Keratinocyte (primary cell): ENCODE measurements around the gene HGF. TPM values are rescaled to one million over a fixed set of nuclear protein-coding genes. Genes with fewer than 3 reads are reported as not detected.

Experiments used
- DNase-seq: peaks from one replicate; pipeline ENCODE4 v3.0.0-alpha.2; 2011; ENCODE audit warnings: low read depth, missing footprints, low spot score
- FAIRE-seq: peaks from 2 replicates; lab custom pipeline; 2011; peaks lifted over from hg19 to GRCh38; lab: Jason Lieb, UNC
- H2AFZ ChIP-seq: 2 replicates; pipeline ENCODE4 v1.6.0; 2012; ENCODE audit warnings: low read length, control low read depth, inconsistent platforms; ENCODE audit not compliant: control insufficient read depth
- H3K27ac ChIP-seq: 2 replicates; pipeline ENCODE4 v1.5.1; 2011; ENCODE audit warnings: low read length; ENCODE audit not compliant: control insufficient read depth, insufficient read depth
- H3K27me3 ChIP-seq: 3 replicates; pipeline ENCODE4 v1.6.0; 2011; ENCODE audit warnings: low read length; ENCODE audit not compliant: control insufficient read depth, insufficient read depth; ENCODE audit errors: extremely low read depth
- H3K36me3 ChIP-seq, 2 experiments: 2 replicates in 1 of 2; 3 replicates in 1 of 2; pipeline ENCODE4 v1.5.1; 2011; ENCODE audit warnings: low read length in 2 of 2, mild to moderate bottlenecking in 1 of 2; ENCODE audit not compliant: control insufficient read depth in 2 of 2, insufficient read depth in 2 of 2; ENCODE audit errors: extremely low read depth in 1 of 2
- H3K4me1 ChIP-seq: 3 replicates; pipeline ENCODE4 v1.5.1; 2011; ENCODE audit warnings: low read length; ENCODE audit not compliant: control insufficient read depth, insufficient read depth; ENCODE audit errors: extremely low read depth
- H3K4me2 ChIP-seq: 3 replicates; pipeline ENCODE4 v1.6.0; 2011; ENCODE audit warnings: low read depth, low read length; ENCODE audit not compliant: control insufficient read depth, insufficient read depth; ENCODE audit errors: extremely low read depth
- H3K4me3 ChIP-seq, 3 experiments: fragments of 200-600 bp in 1 of 3; sonication (generic) in 1 of 3; 2 replicates in 2 of 3; 3 replicates in 1 of 3; pipeline ENCODE4 v1.5.1; 2011 to 2016; ENCODE audit warnings: low read length in 3 of 3, mild to moderate bottlenecking in 3 of 3, control low read depth in 2 of 3, inconsistent platforms in 1 of 3, low read depth in 1 of 3, mixed read lengths in 1 of 3, mixed run types in 1 of 3, moderate library complexity in 1 of 3; ENCODE audit not compliant: control insufficient read depth in 2 of 3, insufficient read depth in 2 of 3; ENCODE audit errors: extremely low read depth in 1 of 3
- H3K79me2 ChIP-seq: 2 replicates; pipeline ENCODE4 v1.6.0; 2012; ENCODE audit warnings: low read length; ENCODE audit not compliant: control insufficient read depth, insufficient read depth
- H3K9ac ChIP-seq: 3 replicates; pipeline ENCODE4 v1.6.0; 2011; ENCODE audit warnings: low read length; ENCODE audit not compliant: control insufficient read depth, insufficient read depth; ENCODE audit errors: extremely low read depth
- H3K9me1 ChIP-seq: 3 replicates; pipeline ENCODE4 v1.6.0; 2011; ENCODE audit warnings: low read length; ENCODE audit not compliant: control insufficient read depth, insufficient read depth; ENCODE audit errors: extremely low read depth
- H3K9me3 ChIP-seq: 2 replicates; pipeline ENCODE4 v1.5.1; 2012; ENCODE audit warnings: low read depth, low read length; ENCODE audit not compliant: control insufficient read depth
- H4K20me1 ChIP-seq: 3 replicates; pipeline ENCODE4 v1.6.0; 2011; ENCODE audit warnings: low read length; ENCODE audit not compliant: control insufficient read depth, insufficient read depth; ENCODE audit errors: extremely low read depth
- EZH2 ChIP-seq: IDR thresholded peaks from one replicate; pipeline ENCODE4 v1.6.1; 2012; ENCODE audit warnings: inconsistent platforms, mild to moderate bottlenecking, low read length, moderate library complexity
- dilution Hi-C: fragments of 300-500 bp; cut with MboI; formaldehyde crosslinking; loops from one replicate; pipeline ENCODE4 v1.7.0; 2020; ENCODE audit warnings: low sequenced_read_pairs; ENCODE audit not compliant: extremely low pct_ligation_motif_present
- polyA plus RNA-seq, 5 experiments: library from polyadenylated mRNA; depleted of rRNA in 3 of 5; stranded (reverse) in 3 of 5; stranded (forward) in 1 of 5; unstranded in 1 of 5; fragments of >200 nt; gene quantifications; 1 replicate in 1 of 5; 2 replicates in 3 of 5; 3 replicates in 1 of 5; pipeline versions ENCODE4 v1.2.1 to v1.2.3, GENCODE V29; 2011 to 2012; ENCODE audit warnings: missing spikeins in 2 of 5, low read depth in 1 of 5, low replicate concordance in 1 of 5
- TF ChIP-seq, protein P1 (sequence below), 3 experiments: IDR thresholded peaks in 1 of 3; conservative IDR thresholded peaks in 1 of 3; optimal IDR thresholded peaks in 1 of 3; 2 replicates in 2 of 3; 3 replicates in 1 of 3; pipeline versions ENCODE3 to v1.5.1; 2011; ENCODE audit warnings: low read length in 3 of 3, mild to moderate bottlenecking in 3 of 3, moderate library complexity in 2 of 3, control low read depth in 1 of 3, inconsistent platforms in 1 of 3; ENCODE audit not compliant: insufficient read depth in 2 of 3; ENCODE audit errors: extremely low read depth in 1 of 3

HGF gene
- polyA plus RNA-seq, 1 donor (not counting 4 experiments of a cell fraction or from before 2014, with no cell fraction given): not detected

GRCh38 chr7:81790686-81791085 lies 20.8 kb upstream of the HGF start:
- Histone ChIP-seq H3K9me1 (no peaks in the 10 kb centered on the region), H3K4me2 (no peak overlapping the region), H3K79me2 (no peaks in the 10 kb centered on the region), H4K20me1 (no peaks in the 10 kb centered on the region), H2AFZ (no peak overlapping the region), H3K27ac (no peak overlapping the region), H3K4me1 (no peaks in the 10 kb centered on the region), H3K4me3 (no peak overlapping the region), H3K36me3 (no peaks in the 10 kb centered on the region), H3K9ac (no peak overlapping the region), H3K27me3 (no peaks in the 10 kb centered on the region), H3K9me3 (no peaks in the 10 kb centered on the region)
- DNase-seq (no peak), FAIRE-seq (peak; percentile 26)
- dilution Hi-C loops: no loop called here
- TF ChIP-seq EZH2: no peak
- TF ChIP-seq, protein P1, sequence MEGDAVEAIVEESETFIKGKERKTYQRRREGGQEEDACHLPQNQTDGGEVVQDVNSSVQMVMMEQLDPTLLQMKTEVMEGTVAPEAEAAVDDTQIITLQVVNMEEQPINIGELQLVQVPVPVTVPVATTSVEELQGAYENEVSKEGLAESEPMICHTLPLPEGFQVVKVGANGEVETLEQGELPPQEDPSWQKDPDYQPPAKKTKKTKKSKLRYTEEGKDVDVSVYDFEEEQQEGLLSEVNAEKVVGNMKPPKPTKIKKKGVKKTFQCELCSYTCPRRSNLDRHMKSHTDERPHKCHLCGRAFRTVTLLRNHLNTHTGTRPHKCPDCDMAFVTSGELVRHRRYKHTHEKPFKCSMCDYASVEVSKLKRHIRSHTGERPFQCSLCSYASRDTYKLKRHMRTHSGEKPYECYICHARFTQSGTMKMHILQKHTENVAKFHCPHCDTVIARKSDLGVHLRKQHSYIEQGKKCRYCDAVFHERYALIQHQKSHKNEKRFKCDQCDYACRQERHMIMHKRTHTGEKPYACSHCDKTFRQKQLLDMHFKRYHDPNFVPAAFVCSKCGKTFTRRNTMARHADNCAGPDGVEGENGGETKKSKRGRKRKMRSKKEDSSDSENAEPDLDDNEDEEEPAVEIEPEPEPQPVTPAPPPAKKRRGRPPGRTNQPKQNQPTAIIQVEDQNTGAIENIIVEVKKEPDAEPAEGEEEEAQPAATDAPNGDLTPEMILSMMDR (optimal IDR thresholded peaks at IDR 0.05 in 1 of 3, IDR thresholded peaks at IDR 0.05 in 1 of 3, conservative IDR thresholded peaks at IDR 0.05 in 1 of 3; ENCODE audit: extremely low read depth in 1 of 3, insufficient read depth in 2 of 3, low read length in 3 of 3): no peak

- Histone ChIP-seq H3K36me3 (no peaks in the 10 kb centered on the region), H3K4me2 (no peak overlapping the region), H3K4me1 (no peaks in the 10 kb centered on the region), H2AFZ (no peak overlapping the region), H3K27me3 (no peaks in the 10 kb centered on the region), H3K27ac (no peak overlapping the region), H4K20me1 (no peaks in the 10 kb centered on the region), H3K4me3 (no peak overlapping the region), H3K79me2 (no peaks in the 10 kb centered on the region), H3K9me1 (no peaks in the 10 kb centered on the region), H3K9me3 (no peaks in the 10 kb centered on the region), H3K9ac (no peak overlapping the region)
- dilution Hi-C loops: no loop called here
- FAIRE-seq (no peak), DNase-seq (no peak)
- TF ChIP-seq EZH2: no peak
- TF ChIP-seq, protein P1 (optimal IDR thresholded peaks at IDR 0.05 in 1 of 3, IDR thresholded peaks at IDR 0.05 in 1 of 3, conservative IDR thresholded peaks at IDR 0.05 in 1 of 3; ENCODE audit: extremely low read depth in 1 of 3, insufficient read depth in 2 of 3, low read length in 3 of 3): no peak
Observed at GRCh38 chr7:81790120-81790500, 20.3 kb upstream of the HGF start.
